PC-3 (cell line): ENCODE measurements around the gene ATG4A. TPM values are rescaled to one million over a fixed set of nuclear protein-coding genes. Genes with fewer than 3 reads are reported as not detected.
A peak's percentile ranks its signal among the peaks of the same experiment; 100 is the strongest.

Source experiments
- ATAC-seq: fragments of 200-7000 bp; cut with Tn5 transposase; 2 replicates; pipeline ENCODE4 v1.9.1; 2020; ENCODE audit warnings: mild to moderate bottlenecking, moderate library complexity
- BruUV-seq: library from RNA; stranded (reverse); fragments of 400-500 nt; replicated peaks from 2 replicates; lab custom pipeline; 2021; lab: Mats Ljungman, UMichigan
- CTCF ChIA-PET: fragments of 300-600 bp; sonication (Branson Sonifier 250); formaldehyde crosslinking; loops from one replicate; lab custom pipeline; 2022; ENCODE audit warnings: antibody characterized with exemption; lab: Charles Lee
- POLR2A ChIA-PET: fragments of 300-600 bp; sonication (Branson Sonifier 250); formaldehyde crosslinking; loops from one replicate; lab custom pipeline; 2022; ENCODE audit warnings: antibody characterized with exemption; ENCODE audit not compliant: unreplicated experiment; lab: Charles Lee
- DNase-seq: peaks from one replicate; pipeline ENCODE4 v3.0.0-alpha.2; 2015
- H2AFZ ChIP-seq: fragments of 300-600 bp; sonication (generic); 2 replicates; pipeline ENCODE4 v1.6.0; 2016; ENCODE audit warnings: antibody characterized with exemption, low read length
- H3F3A ChIP-seq: fragments of 300-600 bp; sonication (generic); one replicate; pipeline ENCODE4 v1.6.0; 2017; ENCODE audit warnings: antibody characterized with exemption, low read length, control low read depth, mild to moderate bottlenecking; ENCODE audit not compliant: unreplicated experiment
- H3K27ac ChIP-seq: fragments of 300-600 bp; sonication (generic); 2 replicates; pipeline ENCODE4 v1.5.1; 2016; ENCODE audit warnings: mild to moderate bottlenecking, low read length
- H3K27me3 ChIP-seq: fragments of 300-600 bp; sonication (generic); 2 replicates; pipeline ENCODE4 v1.6.1; 2016; ENCODE audit warnings: low read length, mixed read lengths
- H3K36me3 ChIP-seq: fragments of 300-600 bp; sonication (generic); 2 replicates; pipeline ENCODE4 v1.6.1; 2016; ENCODE audit warnings: low read depth, mixed run types, low read length, mixed read lengths
- H3K4me1 ChIP-seq: fragments of 300-600 bp; sonication (generic); 2 replicates; pipeline ENCODE4 v1.5.1; 2016; ENCODE audit warnings: low read length; ENCODE audit not compliant: insufficient read depth
- H3K4me2 ChIP-seq: fragments of 300-600 bp; sonication (generic); 2 replicates; pipeline ENCODE4 v1.6.0; 2016; ENCODE audit warnings: low read length
- H3K4me3 ChIP-seq: fragments of 300-600 bp; sonication (generic); 2 replicates; pipeline ENCODE4 v1.5.1; 2016; ENCODE audit warnings: mild to moderate bottlenecking, low read length, mixed read lengths
- H3K79me2 ChIP-seq: fragments of 300-600 bp; sonication (generic); 2 replicates; pipeline ENCODE4 v1.6.1; 2017; ENCODE audit warnings: low read length, mixed read lengths
- H3K9ac ChIP-seq: fragments of 300-600 bp; sonication (generic); 2 replicates; pipeline ENCODE4 v1.6.0; 2016; ENCODE audit warnings: mild to moderate bottlenecking, low read length
- H3K9me2 ChIP-seq: fragments of 300-600 bp; sonication (generic); replicated peaks from 2 replicates; pipeline ENCODE4 v1.6.1; 2016; ENCODE audit warnings: mixed run types, low read length, mixed read lengths
- H3K9me3 ChIP-seq: fragments of 300-600 bp; sonication (generic); 2 replicates; pipeline ENCODE4 v1.6.1; 2016; ENCODE audit warnings: low read length, mixed read lengths
- H4K20me1 ChIP-seq: fragments of 300-600 bp; sonication (generic); 2 replicates; pipeline ENCODE4 v1.6.1; 2016; ENCODE audit warnings: low read length, mixed read lengths
- CTCF ChIP-seq: fragments of 300-600 bp; sonication (generic); conservative IDR thresholded peaks from 2 replicates; pipeline ENCODE4 v1.5.1; 2017; ENCODE audit warnings: antibody characterized with exemption, low read depth, mild to moderate bottlenecking, low read length
- EZH2 ChIP-seq: fragments of 300-600 bp; sonication (generic); IDR thresholded peaks from one replicate; pipeline ENCODE4 v1.6.1; 2017; ENCODE audit warnings: antibody characterized with exemption, mild to moderate bottlenecking, low read length; ENCODE audit not compliant: unreplicated experiment
- EZH2phosphoT487 ChIP-seq: fragments of 300-600 bp; sonication (generic); IDR thresholded peaks from 2 replicates; pipeline ENCODE4 v1.6.1; 2018; ENCODE audit warnings: mild to moderate bottlenecking, antibody characterized with exemption, low read length, borderline replicate concordance
- intact Hi-C: fragments of 100-400 bp; cut with micrococcal nuclease; formaldehyde crosslinking; loops from 2 replicates; pipeline ENCODE4 v1.9.0; 2023
- total RNA-seq: library from RNA; depleted of rRNA; stranded (reverse); fragments of >200 nt; gene quantifications from 2 replicates; pipeline ENCODE4 v1.2.3, GENCODE V29; 2014

ATG4A gene
- total RNA-seq, 1 experiment from 2014 or later: 15.0 TPM

- ATAC-seq (no peak), DNase-seq (no peak)
- H3K9me3 ChIP-seq: no peaks in the 10 kb centered on the region
- H3K9me2 ChIP-seq: no peaks in the 10 kb centered on the region
- no peak overlapping the region for H3K9ac ChIP-seq
- intact Hi-C loops: no loop called here
- CTCF ChIA-PET: interaction anchor here (0.5 kb wide), 1 partner anchor 104 kb away, joined by 3 read pairs; no protein-coding TSS in a partner anchor
- no peaks in the 10 kb centered on the region for H3F3A ChIP-seq
- H3K4me1 ChIP-seq: peaks cover 15% of the 10 kb centered on the region
- POLR2A ChIA-PET: no interaction called here
- no peaks in the 10 kb centered on the region for H3K27me3 ChIP-seq
- TF ChIP-seq EZH2 (no peak), CTCF (no peak), EZH2phosphoT487 (no peak)
- peaks cover 5% of the 10 kb centered on the region; the same call in 1 of the 2 replicates for H3K36me3 ChIP-seq
- no peaks in the 10 kb centered on the region for H3K79me2 ChIP-seq
- H4K20me1 ChIP-seq: no peaks in the 10 kb centered on the region
- no TSS peak for BruUV-seq
- no peak overlapping the region for H3K27ac ChIP-seq
- H3K4me3 ChIP-seq: no peak overlapping the region
- H3K4me2 ChIP-seq: no peak overlapping the region
- H2AFZ ChIP-seq: no peak overlapping the region
Observed at GRCh38 chrX:108127152-108127551, 35.6 kb downstream of the ATG4A start.

GRCh38 chrX:108130889-108131288 is 39.3 kb downstream of the ATG4A start:
- H3K9me3 ChIP-seq: no peaks in the 10 kb centered on the region
- no peaks in the 10 kb centered on the region for H3F3A ChIP-seq
- H3K4me3 ChIP-seq: no peak overlapping the region
- no peaks in the 10 kb centered on the region for H3K9me2 ChIP-seq
- DNase-seq (no peak), ATAC-seq (0 out of 2 replicates have a peak, but pooled peaks have one; percentile 13)
- H3K27me3 ChIP-seq: no peaks in the 10 kb centered on the region
- TF ChIP-seq CTCF (no peak), EZH2phosphoT487 (no peak), EZH2 (no peak)
- peaks cover 16% of the 10 kb centered on the region for H3K4me1 ChIP-seq
- no peaks in the 10 kb centered on the region for H4K20me1 ChIP-seq
- peaks cover 9% of the 10 kb centered on the region for H3K36me3 ChIP-seq
- no peaks in the 10 kb centered on the region for H3K79me2 ChIP-seq
- POLR2A ChIA-PET: no interaction called here
- no peak overlapping the region for H3K9ac ChIP-seq
- H2AFZ ChIP-seq: no peak overlapping the region
- peak overlapping the region; percentile 40 for H3K27ac ChIP-seq
- intact Hi-C loops: no loop called here
- CTCF ChIA-PET: interaction anchor here (0.8 kb wide), 1 partner anchor 9 kb away, joined by 3 read pairs; no protein-coding TSS in a partner anchor
- no TSS peak for BruUV-seq
- H3K4me2 ChIP-seq: peak overlapping the region; percentile 35

GRCh38 chrX:108131471-108131870 is 39.9 kb downstream of the ATG4A start:
- no peaks in the 10 kb centered on the region for H3K9me2 ChIP-seq
- H4K20me1 ChIP-seq: no peaks in the 10 kb centered on the region
- no peaks in the 10 kb centered on the region for H3K79me2 ChIP-seq
- peaks cover 16% of the 10 kb centered on the region for H3K4me1 ChIP-seq
- POLR2A ChIA-PET: no interaction called here
- ATAC-seq: peak; percentile 84
- no peak overlapping the region for H2AFZ ChIP-seq
- H3F3A ChIP-seq: no peaks in the 10 kb centered on the region
- intact Hi-C loops: no loop called here
- no peaks in the 10 kb centered on the region for H3K9me3 ChIP-seq
- peak overlapping the region; percentile 40 for H3K27ac ChIP-seq
- no peak overlapping the region for H3K9ac ChIP-seq
- peak; percentile 57 for DNase-seq
- TF ChIP-seq EZH2phosphoT487: no peak
- no peak for TF ChIP-seq CTCF
- TF ChIP-seq EZH2: no peak
- H3K36me3 ChIP-seq: peaks cover 9% of the 10 kb centered on the region
- CTCF ChIA-PET: interaction anchor here (0.8 kb wide), 1 partner anchor 8 kb away, joined by 3 read pairs; no protein-coding TSS in a partner anchor
- peak overlapping the region; percentile 35 for H3K4me2 ChIP-seq
- H3K27me3 ChIP-seq: no peaks in the 10 kb centered on the region
- no peak overlapping the region for H3K4me3 ChIP-seq
- no TSS peak for BruUV-seq
